KMS-11 (cell line): Measurements from ENCODE around the gene GNAT3.

Source experiments
- H2AFZ ChIP-seq: fragments of 200-600 bp; sonication (generic); 2 replicates; pipeline ENCODE4 v1.6.1; 2016; ENCODE audit warnings: antibody characterized with exemption, mixed run types, low read depth
- H3K27ac ChIP-seq: fragments of 200-600 bp; sonication (generic); 2 replicates; pipeline ENCODE4 v1.6.1; 2016; ENCODE audit warnings: mild to moderate bottlenecking, mixed run types
- H3K27me3 ChIP-seq: fragments of 200-600 bp; sonication (generic); 2 replicates; pipeline ENCODE4 v1.6.1; 2017; ENCODE audit warnings: mild to moderate bottlenecking, low read depth, mixed run types, moderate library complexity; ENCODE audit not compliant: insufficient read depth
- H3K36me3 ChIP-seq: fragments of 200-600 bp; sonication (generic); 2 replicates; pipeline ENCODE4 v1.6.1; 2017; ENCODE audit warnings: mild to moderate bottlenecking, mixed run types; ENCODE audit not compliant: insufficient read depth
- H3K4me1 ChIP-seq: fragments of 200-600 bp; sonication (generic); 2 replicates; pipeline ENCODE4 v1.6.1; 2016; ENCODE audit warnings: mild to moderate bottlenecking, low read depth, mixed run types; ENCODE audit not compliant: poor library complexity, severe bottlenecking
- H3K4me2 ChIP-seq: fragments of 200-600 bp; sonication (generic); 2 replicates; pipeline ENCODE4 v1.7.0; 2016; ENCODE audit warnings: mild to moderate bottlenecking, mixed run types
- H3K4me3 ChIP-seq: fragments of 200-600 bp; sonication (generic); IDR thresholded peaks from 2 replicates; pipeline ENCODE4 v1.6.1; 2017; ENCODE audit warnings: low read depth, low read length, mixed read lengths; ENCODE audit not compliant: insufficient read depth
- H3K79me2 ChIP-seq: fragments of 200-600 bp; sonication (generic); 2 replicates; pipeline ENCODE4 v1.6.1; 2016; ENCODE audit warnings: low read depth, mixed run types; ENCODE audit not compliant: insufficient read depth
- H3K9ac ChIP-seq: fragments of 200-600 bp; sonication (generic); 2 replicates; pipeline ENCODE4 v1.6.1; 2016; ENCODE audit warnings: mild to moderate bottlenecking, mixed run types
- H4K20me1 ChIP-seq: fragments of 200-600 bp; sonication (generic); 2 replicates; pipeline ENCODE4 v1.6.1; 2016; ENCODE audit warnings: mild to moderate bottlenecking, mixed run types; ENCODE audit not compliant: insufficient read depth
- CTCF ChIP-seq: fragments of 200-600 bp; sonication (generic); conservative IDR thresholded peaks from 2 replicates; pipeline ENCODE4 v1.6.1; 2017; ENCODE audit warnings: low read depth, mild to moderate bottlenecking, antibody characterized with exemption, low read length, moderate library complexity, mixed read lengths

The GNAT3 gene

DNA sequence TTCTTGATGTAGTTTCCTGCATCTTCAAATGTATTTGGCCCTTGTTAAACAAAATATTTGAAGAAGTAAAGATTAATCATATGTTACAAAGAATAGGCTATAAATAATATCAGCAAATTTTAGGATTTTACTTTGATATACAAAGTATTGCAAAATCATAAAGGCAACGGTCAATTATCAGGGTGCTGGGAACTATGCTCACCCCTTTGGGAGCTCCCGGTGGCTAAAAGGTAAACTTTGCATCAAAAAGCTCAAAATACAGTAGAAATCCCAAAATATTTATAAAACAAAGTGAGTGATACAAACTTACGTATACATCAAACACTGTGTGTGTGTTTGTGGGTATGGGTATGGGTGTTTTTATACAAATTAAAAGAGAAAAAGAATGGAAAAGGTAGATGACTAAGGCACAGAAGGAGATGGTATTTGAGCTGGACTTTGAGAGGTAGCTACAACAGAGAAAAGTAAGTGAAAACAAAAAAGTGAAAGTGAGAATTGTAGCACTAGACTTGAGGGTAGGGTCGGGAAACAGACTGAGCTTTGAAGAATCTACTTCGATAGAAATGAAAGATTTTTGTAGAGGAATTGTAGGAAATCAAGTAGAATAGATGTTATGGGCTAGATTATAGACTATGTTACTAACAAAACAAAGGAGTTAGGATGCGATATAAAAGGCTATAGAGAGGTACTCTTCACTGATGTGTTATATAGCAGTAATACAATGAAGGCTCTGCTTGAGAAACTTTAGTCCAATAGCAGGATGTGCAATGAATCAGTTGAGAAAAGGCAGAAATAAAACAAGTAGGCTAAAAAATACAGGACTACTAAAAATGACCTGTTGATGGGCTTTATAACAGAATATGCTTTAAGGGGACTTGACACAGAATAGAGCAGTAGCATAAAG, 52.8 kb downstream of the GNAT3 start:
- no peaks in the 10 kb centered on the region for H3K79me2 ChIP-seq
- H3K27ac ChIP-seq, result no peak overlapping the region

GRCh38 chr7:80453699-80454340, 58.0 kb downstream of the GNAT3 start:
- Histone ChIP-seq H3K9ac (no peak overlapping the region), H2AFZ (no peak overlapping the region), H3K4me1 (peaks cover 7% of the 10 kb centered on the region), H3K27me3 (no peaks in the 10 kb centered on the region), H3K4me3 (no peak overlapping the region), H3K4me2 (no peak overlapping the region), H3K36me3 (no peaks in the 10 kb centered on the region), H3K27ac (no peak overlapping the region), H3K79me2 (no peaks in the 10 kb centered on the region), H4K20me1 (no peaks in the 10 kb centered on the region)
- TF ChIP-seq CTCF, result peak; percentile 60; the same call in 1 of the 2 replicates

More for the DNA sequence above, 52.8 kb downstream of the GNAT3 start:
- Histone ChIP-seq H3K4me1 (no peaks in the 10 kb centered on the region), H3K4me3 (no peak overlapping the region), H4K20me1 (no peaks in the 10 kb centered on the region), H3K36me3 (no peaks in the 10 kb centered on the region), H3K9ac (no peak overlapping the region), H2AFZ (no peak overlapping the region), H3K27me3 (no peaks in the 10 kb centered on the region), H3K4me2 (no peak overlapping the region)
- TF ChIP-seq CTCF, result no peak

GRCh38 chr7:80450621-80451308, 61.1 kb downstream of the GNAT3 start:
- H3K4me3 ChIP-seq, result no peak overlapping the region
- peaks cover 7% of the 10 kb centered on the region for H3K4me1 ChIP-seq
- no peaks in the 10 kb centered on the region for H3K27me3 ChIP-seq
- no peak overlapping the region for H3K9ac ChIP-seq
- no peaks in the 10 kb centered on the region for H3K79me2 ChIP-seq
- no peak for TF ChIP-seq CTCF
- no peaks in the 10 kb centered on the region for H3K36me3 ChIP-seq
- no peak overlapping the region for H3K4me2 ChIP-seq
- no peak overlapping the region; the same call in 1 of the 2 replicates for H2AFZ ChIP-seq
- no peak overlapping the region for H3K27ac ChIP-seq
- H4K20me1 ChIP-seq, result no peaks in the 10 kb centered on the region

DNA sequence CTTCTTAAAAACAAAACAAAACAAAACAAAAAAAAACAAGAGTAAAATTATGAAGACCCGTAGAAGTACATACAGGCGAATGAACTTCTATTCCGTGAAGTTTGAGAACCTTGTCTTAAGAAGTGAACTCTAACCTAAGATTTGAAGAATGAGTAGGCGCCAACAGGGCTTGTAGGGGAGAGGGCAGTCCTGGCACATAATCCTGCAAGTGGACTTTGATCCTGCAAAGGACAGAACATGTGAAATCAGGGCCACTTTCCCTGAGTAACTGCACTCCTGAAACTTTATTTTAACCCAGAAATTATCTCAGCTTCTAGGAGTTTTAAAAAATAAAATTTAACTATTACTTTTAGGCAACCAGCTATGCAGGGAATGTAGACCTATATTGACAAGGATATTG, 62.0 kb downstream of the GNAT3 start:
- TF ChIP-seq CTCF, result no peak
- Histone ChIP-seq H3K27ac (no peak overlapping the region), H4K20me1 (no peaks in the 10 kb centered on the region), H3K4me3 (no peak overlapping the region), H3K36me3 (no peaks in the 10 kb centered on the region), H3K4me1 (peaks cover 7% of the 10 kb centered on the region), H2AFZ (no peak overlapping the region), H3K9ac (no peak overlapping the region), H3K4me2 (no peak overlapping the region), H3K79me2 (no peaks in the 10 kb centered on the region), H3K27me3 (no peaks in the 10 kb centered on the region)
